SH-SY5Y (cell line): Measurements from ENCODE around the gene GLMP.

Source experiments
- GATA2 ChIP-seq: IDR thresholded peaks from 2 replicates; pipeline ENCODE4 v1.6.1; 2011; ENCODE audit warnings: mild to moderate bottlenecking, low read depth, low read length
- GATA3 ChIP-seq: IDR thresholded peaks from 2 replicates; pipeline ENCODE4 v1.6.1; 2011; ENCODE audit warnings: low read depth, mild to moderate bottlenecking, low read length, moderate library complexity

GRCh38 chr1:156298852-156299357 is 3.4 kb upstream of the GLMP start, which contains the start of gene VHLL:
- TF ChIP-seq GATA2 = no peak
- no peak for TF ChIP-seq GATA3
